Naive thymus-derived CD4-positive, alpha-beta T cell (primary cell): ENCODE results near the gene FBXO31. TPM values are rescaled to one million over a fixed set of nuclear protein-coding genes. Genes with fewer than 3 reads are reported as not detected.

ENCODE experiments used
- ATAC-seq: fragments of 150-1000 bp; cut with Tn5 transposase; 2 replicates; pipeline ENCODE4 v1.10.0; 2021; ENCODE audit warnings: mild to moderate bottlenecking, moderate library complexity
- CTCF ChIA-PET: fragments of 350-600 bp; sonication (Branson Sonifier 250); formaldehyde crosslinking; loops from one replicate; lab custom pipeline; 2021; ENCODE audit warnings: antibody characterized with exemption; lab: Charles Lee
- POLR2A ChIA-PET: fragments of 350-600 bp; sonication (Branson Sonifier 250); formaldehyde crosslinking; loops from one replicate; lab custom pipeline; 2021; ENCODE audit warnings: antibody characterized with exemption, inconsistent platforms; lab: Charles Lee
- DNase-seq, 9 donors: peaks; one replicate each; pipeline versions ENCODE4 v3.0.0 to v3.0.0-alpha.2; 2020 to 2022; ENCODE audit warnings: mixed read lengths in 1 of 9
- H3K27ac ChIP-seq: one replicate; pipeline ENCODE4 v1.7.0; 2013; ENCODE audit warnings: mild to moderate bottlenecking, low read depth, low read length, moderate library complexity
- H3K27me3 ChIP-seq, 2 donors: one replicate each; pipeline ENCODE4 v1.7.0; 2013; ENCODE audit warnings: low read length in 2 of 2, mild to moderate bottlenecking in 2 of 2, moderate library complexity in 2 of 2; ENCODE audit not compliant: control insufficient read depth in 2 of 2, insufficient read depth in 2 of 2
- H3K36me3 ChIP-seq, 3 experiments: 1 replicate in 2 of 3; 2 replicates in 1 of 3; pipeline ENCODE4 v1.7.0; 2013; ENCODE audit warnings: low read length in 3 of 3, mild to moderate bottlenecking in 3 of 3, moderate library complexity in 1 of 3; ENCODE audit not compliant: insufficient read depth in 3 of 3, control insufficient read depth in 2 of 3
- H3K4me1 ChIP-seq, 2 donors: one replicate each; pipeline ENCODE4 v1.7.0; 2013; ENCODE audit warnings: low read length in 2 of 2, mild to moderate bottlenecking in 2 of 2, moderate library complexity in 1 of 2; ENCODE audit not compliant: control insufficient read depth in 2 of 2, insufficient read depth in 2 of 2
- H3K4me3 ChIP-seq: 2 replicates; pipeline ENCODE4 v1.7.0; 2013; ENCODE audit warnings: mild to moderate bottlenecking, low read length
- H3K9me3 ChIP-seq, 3 experiments: 1 replicate in 2 of 3; 2 replicates in 1 of 3; pipeline ENCODE4 v1.7.0; 2013; ENCODE audit warnings: low read length in 3 of 3; ENCODE audit not compliant: control insufficient read depth in 2 of 3
- H3K27ac Mint-ChIP-seq, 9 donors: one replicate each; pipeline ENCODE4 v1.8.0; 2020 to 2022; ENCODE audit warnings: mixed read lengths in 9 of 9, mild to moderate bottlenecking in 8 of 9, moderate library complexity in 5 of 9, inconsistent platforms in 2 of 9
- H3K27me3 Mint-ChIP-seq, 5 donors: one replicate each; pipeline ENCODE4 v1.8.0; 2021 to 2022; ENCODE audit warnings: mixed read lengths in 5 of 5, mild to moderate bottlenecking in 1 of 5
- H3K36me3 Mint-ChIP-seq, 5 donors: one replicate each; pipeline ENCODE4 v1.8.0; 2020 to 2022; ENCODE audit warnings: mixed read lengths in 5 of 5, mild to moderate bottlenecking in 3 of 5, inconsistent platforms in 1 of 5
- H3K4me1 Mint-ChIP-seq, 7 donors: one replicate each; pipeline ENCODE4 v1.8.0; 2020 to 2022; ENCODE audit warnings: mixed read lengths in 7 of 7, mild to moderate bottlenecking in 3 of 7, inconsistent platforms in 1 of 7
- H3K4me3 Mint-ChIP-seq, 10 donors: one replicate each; pipeline ENCODE4 v1.8.0; 2020 to 2022; ENCODE audit warnings: mild to moderate bottlenecking in 10 of 10, mixed read lengths in 10 of 10, moderate library complexity in 6 of 10, inconsistent platforms in 2 of 10
- H3K9me3 Mint-ChIP-seq, 11 donors: one replicate each; pipeline ENCODE4 v1.8.0; 2020 to 2022; ENCODE audit warnings: mixed read lengths in 11 of 11, mild to moderate bottlenecking in 4 of 11, inconsistent platforms in 1 of 11, moderate library complexity in 1 of 11
- intact Hi-C, 2 donors: fragments of 100-400 bp; cut with micrococcal nuclease; formaldehyde crosslinking; loops; one replicate each; pipeline ENCODE4 v1.15.1; 2023
- polyA plus RNA-seq, 2 donors: library from polyadenylated mRNA; unstranded; fragments of 300-500 nt; fragmentation: Illumina TruSeq; gene quantifications; one replicate each; pipeline ENCODE4 v1.2.3, GENCODE V29; 2021
- total RNA-seq, 6 experiments: library from RNA in 5 of 6; stranded (reverse) in 5 of 6; gene quantifications; 1 replicate in 5 of 6; 2 replicates in 1 of 6; pipeline ENCODE4 v1.2.3 and lab custom pipeline; 2021 to 2026

The FBXO31 gene
- total and polyA plus RNA-seq, 7 experiments from 2014 or later: 16.8 to 41.9 (median 30.8) TPM

- H3K27me3 Mint-ChIP-seq: no peaks in the 10 kb centered on the region
- H3K36me3 ChIP-seq: peaks cover 4 to 85% (median 18%) of the 10 kb centered on the region in 3 experiments
- peak; percentile 61 for ATAC-seq
- H3K27ac Mint-ChIP-seq: peak overlapping the region in 2 of 9 donors; percentile 51 to 53
- no peak for DNase-seq
- no peak overlapping the region for H3K4me3 Mint-ChIP-seq
- no peaks in the 10 kb centered on the region for H3K4me1 Mint-ChIP-seq
- H3K4me1 ChIP-seq: no peaks in the 10 kb centered on the region
- H3K9me3 ChIP-seq: no peaks in the 10 kb centered on the region
- intact Hi-C loops: no loop called here
- H3K27me3 ChIP-seq: no peaks in the 10 kb centered on the region
- no peak overlapping the region for H3K27ac ChIP-seq
- CTCF ChIA-PET: no interaction called here
- POLR2A ChIA-PET: no interaction called here
- H3K4me3 ChIP-seq: no peak overlapping the region
- peaks cover 6 to 42% (median 10%) of the 10 kb centered on the region in 5 donors for H3K36me3 Mint-ChIP-seq
- no peaks in the 10 kb centered on the region for H3K9me3 Mint-ChIP-seq
These were observed 24.0 kb upstream of the FBXO31 start for GRCh38 chr16:87407511-87408112.

GRCh38 chr16:87406495-87407088, 23.0 kb upstream of the FBXO31 start:
- Histone ChIP-seq H3K4me1 (no peaks in the 10 kb centered on the region), H3K4me3 (no peak overlapping the region), H3K36me3 (peaks cover 8 to 82% (median 10%) of the 10 kb centered on the region in 3 experiments), H3K27me3 (no peaks in the 10 kb centered on the region), H3K9me3 (no peaks in the 10 kb centered on the region), H3K27ac (no peak overlapping the region)
- Mint-ChIP-seq H3K27ac (peak overlapping the region in 1 of 9 donors; percentile 57), H3K27me3 (no peaks in the 10 kb centered on the region), H3K36me3 (peaks cover 0 to 33% (median 10%) of the 10 kb centered on the region in 5 donors), H3K4me1 (no peaks in the 10 kb centered on the region), H3K9me3 (no peaks in the 10 kb centered on the region), H3K4me3 (no peak overlapping the region)
- ATAC-seq (no peak), DNase-seq (no peak)
- intact Hi-C loops: no loop called here
- POLR2A ChIA-PET: no interaction called here
- CTCF ChIA-PET: no interaction called here

GRCh38 chr16:87404764-87405625, 21.4 kb upstream of the FBXO31 start:
- H3K36me3 Mint-ChIP-seq: peaks cover 0 to 25% (median 8%) of the 10 kb centered on the region in 5 donors
- H3K27ac Mint-ChIP-seq: peak overlapping the region in 3 of 9 donors; percentile 8 to 59 (median 55)
- Histone ChIP-seq H3K27me3 (no peaks in the 10 kb centered on the region), H3K27ac (no peak overlapping the region), H3K4me1 (no peaks in the 10 kb centered on the region), H3K36me3 (peaks cover 8 to 81% (median 10%) of the 10 kb centered on the region in 3 experiments), H3K4me3 (no peak overlapping the region), H3K9me3 (no peaks in the 10 kb centered on the region)
- no peak for DNase-seq
- no peaks in the 10 kb centered on the region for H3K4me1 Mint-ChIP-seq
- H3K27me3 Mint-ChIP-seq: no peaks in the 10 kb centered on the region
- peak; percentile 42 for ATAC-seq
- CTCF ChIA-PET: no interaction called here
- H3K4me3 Mint-ChIP-seq: no peak overlapping the region
- intact Hi-C loops: no loop called here
- no peaks in the 10 kb centered on the region for H3K9me3 Mint-ChIP-seq
- POLR2A ChIA-PET: no interaction called here

GRCh38 chr16:87395181-87395842, 11.7 kb upstream of the FBXO31 start:
- H3K36me3 ChIP-seq: peaks cover 0 to 12% (median 6%) of the 10 kb centered on the region in 3 experiments
- peaks cover 16 to 20% of the 10 kb centered on the region in 2 donors for H3K4me1 ChIP-seq
- Mint-ChIP-seq H3K36me3 (peaks cover 0 to 8% (median 6%) of the 10 kb centered on the region in 5 donors), H3K4me1 (peaks cover 25 to 50% (median 41%) of the 10 kb centered on the region in 7 donors), H3K9me3 (no peaks in the 10 kb centered on the region), H3K27ac (peak overlapping the region in 3 of 9 donors; percentile 14 to 34 (median 19)), H3K27me3 (no peaks in the 10 kb centered on the region), H3K4me3 (peak overlapping the region in 4 of 10 donors; percentile 7 to 20 (median 18))
- no peak overlapping the region for H3K4me3 ChIP-seq
- H3K27ac ChIP-seq: no peak overlapping the region
- intact Hi-C loops: no loop called here
- H3K27me3 ChIP-seq: no peaks in the 10 kb centered on the region
- ChIA-PET CTCF (interaction anchor here (0.7 to 1.4 kb wide), 8 partner anchors 10 to 241 kb away, joined by 3 to 6 read pairs (median 4); partner anchors contain the start of genes C16orf95 and FBXO31), POLR2A (interaction anchor here (0.9 to 1.4 kb wide), 2 partner anchors 78 to 95 kb away, joined by 3 to 4 read pairs; partner anchors contain the start of gene C16orf95)
- no peak for ATAC-seq
- no peak for DNase-seq
- no peaks in the 10 kb centered on the region for H3K9me3 ChIP-seq

GRCh38 chr16:87393680-87394055, 10.1 kb upstream of the FBXO31 start:
- Histone ChIP-seq H3K27ac (peak overlapping the region; percentile 89), H3K36me3 (peaks cover 0 to 1% (median 0%) of the 10 kb centered on the region in 3 experiments), H3K4me3 (peak overlapping the region; percentile 84), H3K9me3 (no peaks in the 10 kb centered on the region), H3K4me1 (peaks cover 17 to 22% of the 10 kb centered on the region in 2 donors), H3K27me3 (no peaks in the 10 kb centered on the region)
- peak overlapping the region; percentile 78 to 97 (median 94) for H3K27ac Mint-ChIP-seq
- H3K4me3 Mint-ChIP-seq: peak overlapping the region; percentile 90 to 96 (median 93)
- ATAC-seq: no peak
- H3K9me3 Mint-ChIP-seq: no peaks in the 10 kb centered on the region
- no peaks in the 10 kb centered on the region for H3K27me3 Mint-ChIP-seq
- intact Hi-C loops: loop anchor here (1.0 to 5.0 kb wide), 6 partner anchors 69 to 1836 kb away; partner anchors contain the start of genes C16orf95 (in 1 of the 2) and ZCCHC14 (in 1 of the 2)
- ChIA-PET POLR2A (interaction anchor here (0.9 to 2.5 kb wide), 4 partner anchors 11 to 557 kb away, joined by 4 to 39 read pairs (median 5); partner anchors contain the start of genes C16orf95 and FBXO31), CTCF (interaction anchor here (0.6 to 1.4 kb wide), 6 partner anchors 8 to 374 kb away, joined by 3 to 5 read pairs (median 4); partner anchors contain the start of genes C16orf95 and FBXO31)
- peaks cover 25 to 55% (median 47%) of the 10 kb centered on the region in 7 donors for H3K4me1 Mint-ChIP-seq
- H3K36me3 Mint-ChIP-seq: peaks cover 0 to 4% (median 0%) of the 10 kb centered on the region in 5 donors
- DNase-seq: no peak
